ENCODE data around the gene CTU1.

CTU1 gene

GRCh38 chr19:51091895-51092873 is 16.0 kb downstream of the CTU1 start:
- FAIRE-seq: no peak
- DNase-seq (ENCODE audit: insufficient read length, low spot score): no peak
- TF ChIP-seq TAF1 (IDR thresholded peaks at IDR 0.05; ENCODE audit: low read depth, low read length): no peak
- no peak for TF ChIP-seq POU2F2 (IDR thresholded peaks at IDR 0.05; ENCODE audit: low read depth, low read length)
- no peak for TF ChIP-seq POLR2A (IDR thresholded peaks at IDR 0.05; ENCODE audit: low read depth, low read length)
- TF ChIP-seq POLR2AphosphoS5 (IDR thresholded peaks at IDR 0.05; ENCODE audit: low read depth, low read length): no peak

GRCh38 chr19:51091126-51091525 is 17.1 kb downstream of the CTU1 start:
- FAIRE-seq: no peak
- DNase-seq (ENCODE audit: insufficient read length, low spot score): no peak
- TF ChIP-seq POLR2A (IDR thresholded peaks at IDR 0.05; ENCODE audit: low read depth, low read length) (no peak), POU2F2 (IDR thresholded peaks at IDR 0.05; ENCODE audit: low read depth, low read length) (no peak)

- TF ChIP-seq SPI1 (IDR thresholded peaks at IDR 0.05; ENCODE audit: low read depth, low read length) (no peak), POLR2A (IDR thresholded peaks at IDR 0.05; ENCODE audit: low read depth, low read length) (no peak), POLR2AphosphoS5 (IDR thresholded peaks at IDR 0.05; ENCODE audit: low read depth, low read length) (no peak), PAX5 (IDR thresholded peaks at IDR 0.05; ENCODE audit: insufficient read depth, low read length, severe bottlenecking) (no peak), POU2F2 (IDR thresholded peaks at IDR 0.05; ENCODE audit: low read depth, low read length) (no peak), TAF1 (IDR thresholded peaks at IDR 0.05; ENCODE audit: low read depth, low read length) (no peak)
- DNase-seq (ENCODE audit: insufficient read length, low spot score) (no peak), FAIRE-seq (no peak)
Measured at GRCh38 chr19:51090471-51090870, 17.7 kb downstream of the CTU1 start.

GRCh38 chr19:51089786-51090185 is 18.4 kb downstream of the CTU1 start:
- no peak for FAIRE-seq
- no peak for TF ChIP-seq SPI1 (IDR thresholded peaks at IDR 0.05; ENCODE audit: low read depth, low read length)
- TF ChIP-seq POLR2AphosphoS5 (IDR thresholded peaks at IDR 0.05; ENCODE audit: low read depth, low read length): no peak
- no peak for TF ChIP-seq TAF1 (IDR thresholded peaks at IDR 0.05; ENCODE audit: low read depth, low read length)
- TF ChIP-seq PAX5 (IDR thresholded peaks at IDR 0.05; ENCODE audit: insufficient read depth, low read length, severe bottlenecking): no peak
- no peak for TF ChIP-seq POU2F2 (IDR thresholded peaks at IDR 0.05; ENCODE audit: low read depth, low read length)
- TF ChIP-seq POLR2A (IDR thresholded peaks at IDR 0.05; ENCODE audit: low read depth, low read length): no peak
- no peak for DNase-seq (ENCODE audit: insufficient read length, low spot score)

GRCh38 chr19:51086153-51086850 is 21.9 kb downstream of the CTU1 start:
- DNase-seq (ENCODE audit: insufficient read length, low spot score) (no peak), FAIRE-seq (no peak)
- TF ChIP-seq TAF1 (IDR thresholded peaks at IDR 0.05; ENCODE audit: low read depth, low read length): no peak
- TF ChIP-seq SPI1 (IDR thresholded peaks at IDR 0.05; ENCODE audit: low read depth, low read length): no peak
- no peak for TF ChIP-seq POLR2AphosphoS5 (IDR thresholded peaks at IDR 0.05; ENCODE audit: low read depth, low read length)
- TF ChIP-seq PAX5 (IDR thresholded peaks at IDR 0.05; ENCODE audit: insufficient read depth, low read length, severe bottlenecking): no peak
- TF ChIP-seq POU2F2 (IDR thresholded peaks at IDR 0.05; ENCODE audit: low read depth, low read length): no peak
- no peak for TF ChIP-seq POLR2A (IDR thresholded peaks at IDR 0.05; ENCODE audit: low read depth, low read length)

GRCh38 chr19:51084505-51084904 is 23.7 kb downstream of the CTU1 start:
- no peak for TF ChIP-seq PAX5 (IDR thresholded peaks at IDR 0.05; ENCODE audit: insufficient read depth, low read length, severe bottlenecking)
- TF ChIP-seq POLR2AphosphoS5 (IDR thresholded peaks at IDR 0.05; ENCODE audit: low read depth, low read length): no peak
- no peak for TF ChIP-seq POU2F2 (IDR thresholded peaks at IDR 0.05; ENCODE audit: low read depth, low read length)
- TF ChIP-seq TAF1 (IDR thresholded peaks at IDR 0.05; ENCODE audit: low read depth, low read length): no peak
- TF ChIP-seq POLR2A (IDR thresholded peaks at IDR 0.05; ENCODE audit: low read depth, low read length): no peak
- no peak for TF ChIP-seq SPI1 (IDR thresholded peaks at IDR 0.05; ENCODE audit: low read depth, low read length)
- DNase-seq (ENCODE audit: insufficient read length, low spot score) (no peak), FAIRE-seq (no peak)

GRCh38 chr19:51083783-51084182 is 24.4 kb downstream of the CTU1 start:
- TF ChIP-seq SPI1 (IDR thresholded peaks at IDR 0.05; ENCODE audit: low read depth, low read length): no peak
- TF ChIP-seq POLR2AphosphoS5 (IDR thresholded peaks at IDR 0.05; ENCODE audit: low read depth, low read length): no peak
- no peak for TF ChIP-seq PAX5 (IDR thresholded peaks at IDR 0.05; ENCODE audit: insufficient read depth, low read length, severe bottlenecking)
- no peak for TF ChIP-seq POU2F2 (IDR thresholded peaks at IDR 0.05; ENCODE audit: low read depth, low read length)

GRCh38 chr19:51083181-51083580 is 25.0 kb downstream of the CTU1 start:
- FAIRE-seq: no peak
- no peak for DNase-seq (ENCODE audit: insufficient read length, low spot score)
- no peak for TF ChIP-seq TAF1 (IDR thresholded peaks at IDR 0.05; ENCODE audit: low read depth, low read length)
- no peak for TF ChIP-seq SPI1 (IDR thresholded peaks at IDR 0.05; ENCODE audit: low read depth, low read length)
- no peak for TF ChIP-seq POU2F2 (IDR thresholded peaks at IDR 0.05; ENCODE audit: low read depth, low read length)
- no peak for TF ChIP-seq POLR2A (IDR thresholded peaks at IDR 0.05; ENCODE audit: low read depth, low read length)
- no peak for TF ChIP-seq POLR2AphosphoS5 (IDR thresholded peaks at IDR 0.05; ENCODE audit: low read depth, low read length)
- no peak for TF ChIP-seq PAX5 (IDR thresholded peaks at IDR 0.05; ENCODE audit: insufficient read depth, low read length, severe bottlenecking)

More at GRCh38 chr19:51083783-51084182, 24.4 kb downstream of the CTU1 start:
- no peak for DNase-seq (ENCODE audit: insufficient read length, low spot score)
- no peak for FAIRE-seq

- FAIRE-seq (no peak), DNase-seq (ENCODE audit: insufficient read length, low spot score) (no peak)
- TF ChIP-seq POU2F2 (IDR thresholded peaks at IDR 0.05; ENCODE audit: low read depth, low read length) (no peak), PAX5 (IDR thresholded peaks at IDR 0.05; ENCODE audit: insufficient read depth, low read length, severe bottlenecking) (no peak)
Measured at GRCh38 chr19:51082611-51083010, 25.6 kb downstream of the CTU1 start, which contains the start of gene KLK14. Gene KLK14, minus strand, starts transcription at chr19:51082887. Its CDS starts 273 bp downstream, at chr19:51082614.

All from GM12891 (cell line).